Endothelial cell of umbilical vein (primary cell): ENCODE results near the gene SLC26A6.

ENCODE experiments used
- CTCF ChIP-seq, 2 donors: IDR thresholded peaks; 1 replicate in 1 of 2; 2 replicates in 1 of 2; pipeline ENCODE4 v1.5.1; 2011; ENCODE audit warnings: low read length in 2 of 2, mild to moderate bottlenecking in 2 of 2, moderate library complexity in 2 of 2, control low read depth in 1 of 2, inconsistent platforms in 1 of 2, low read depth in 1 of 2; ENCODE audit not compliant: insufficient read depth in 1 of 2; ENCODE audit errors: extremely low read depth in 1 of 2
- EZH2 ChIP-seq: IDR thresholded peaks from 2 replicates; pipeline ENCODE4 v1.6.1; 2012; ENCODE audit warnings: borderline replicate concordance, low read depth, mild to moderate bottlenecking, moderate library complexity, low read length, inconsistent platforms; ENCODE audit not compliant: severe bottlenecking
- FOS ChIP-seq: IDR thresholded peaks from 2 replicates; pipeline ENCODE4 v1.6.1; 2011; ENCODE audit warnings: mild to moderate bottlenecking, low read length, moderate library complexity, borderline replicate concordance; ENCODE audit not compliant: insufficient read depth
- JUN ChIP-seq: IDR thresholded peaks from 2 replicates; pipeline ENCODE4 v1.6.1; 2011; ENCODE audit warnings: borderline replicate concordance, low read depth; ENCODE audit not compliant: insufficient read length, insufficient read depth
- MAX ChIP-seq: IDR thresholded peaks from 2 replicates; pipeline ENCODE4 v1.6.1; 2011; ENCODE audit not compliant: insufficient read depth, insufficient read length
- MYC ChIP-seq: IDR thresholded peaks from one replicate; pipeline ENCODE4 v1.6.1; 2011; ENCODE audit warnings: mild to moderate bottlenecking, low read depth, low read length
- POLR2A ChIP-seq: IDR thresholded peaks from 2 replicates; pipeline ENCODE4 v1.6.1; 2012; ENCODE audit warnings: low read depth, mild to moderate bottlenecking, control low read depth, low read length
- POLR2AphosphoS5 ChIP-seq: IDR thresholded peaks from 2 replicates; pipeline ENCODE4 v1.6.1; 2012; ENCODE audit warnings: low read depth, mild to moderate bottlenecking, control low read depth, low read length, moderate library complexity; ENCODE audit not compliant: insufficient read depth

DNA sequence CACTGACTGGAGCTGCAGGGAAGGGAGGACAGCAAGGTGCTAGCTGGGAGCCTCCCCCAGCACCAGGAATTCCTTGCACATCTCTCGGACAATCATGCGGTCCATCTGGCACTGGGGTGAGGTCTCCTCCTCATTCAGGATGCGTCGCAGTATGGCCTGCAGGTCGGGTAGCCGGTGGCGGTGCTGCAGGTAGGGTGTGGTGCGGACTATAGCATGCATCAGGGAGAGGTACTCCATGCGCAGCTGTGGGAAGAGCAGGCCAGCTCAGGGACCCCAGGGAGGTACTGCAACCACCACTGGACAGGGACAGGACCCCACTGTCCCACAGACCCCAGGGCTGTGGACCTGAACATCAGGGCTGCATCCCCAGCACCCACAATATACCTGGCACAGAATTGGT is 39.2 kb upstream of the SLC26A6 start:
- no peak for TF ChIP-seq EZH2
- TF ChIP-seq FOS: no peak
- no peak for TF ChIP-seq MYC
- no peak for TF ChIP-seq CTCF (IDR thresholded peaks at IDR 0.05; ENCODE audit: extremely low read depth in 1 of 2, insufficient read depth in 1 of 2, low read depth in 1 of 2, low read length in 2 of 2)
- TF ChIP-seq POLR2A: no peak
- TF ChIP-seq POLR2AphosphoS5: no peak
- no peak for TF ChIP-seq MAX
- no peak for TF ChIP-seq JUN
